Caco-2 (cell line): ENCODE results near the gene GNG7. TPM values are rescaled to one million over a fixed set of nuclear protein-coding genes. Genes with fewer than 3 reads are reported as not detected.
A peak's percentile ranks its signal among the peaks of the same experiment; 100 is the strongest.
"Not testable (repeated sequence)": the region's sequence is repeated elsewhere in the genome, so short reads cannot be mapped to it uniquely, and the experiment has no call there.

ENCODE experiments used
- BruUV-seq: library from RNA; stranded (reverse); fragments of 400-500 nt; replicated peaks from 2 replicates; lab custom pipeline; 2021; lab: Mats Ljungman, UMichigan
- CTCF ChIA-PET: fragments of 300-600 bp; sonication (Branson Sonifier 250); formaldehyde crosslinking; loops from one replicate; lab custom pipeline; 2022; ENCODE audit warnings: antibody characterized with exemption; lab: Charles Lee
- POLR2A ChIA-PET: fragments of 300-600 bp; sonication (Branson Sonifier 250); formaldehyde crosslinking; loops from one replicate; lab custom pipeline; 2022; ENCODE audit warnings: antibody characterized with exemption; lab: Charles Lee
- DNase-seq, 2 experiments: peaks; one replicate each; pipeline versions ENCODE4 v3.0.0 to v3.0.0-alpha.2; 2020 to 2022
- H3K27me3 ChIP-seq: replicated peaks from 2 replicates; pipeline ENCODE4 v1.6.0; 2011; ENCODE audit warnings: low read length; ENCODE audit not compliant: control insufficient read depth, insufficient read depth
- H3K36me3 ChIP-seq: 2 replicates; pipeline ENCODE4 v1.5.1; 2011; ENCODE audit warnings: low read length; ENCODE audit not compliant: control insufficient read depth, insufficient read depth
- H3K4me1 ChIP-seq: fragments of 250-450 bp; sonication (Bioruptor Pico); 2 replicates; pipeline ENCODE4 v1.5.1; 2020; ENCODE audit warnings: mild to moderate bottlenecking
- H3K4me3 ChIP-seq: 2 replicates; pipeline ENCODE4 v1.5.1; 2011; ENCODE audit warnings: low read depth, mild to moderate bottlenecking, control low read depth, low read length
- H3K9me3 ChIP-seq: fragments of 250-450 bp; sonication (Bioruptor Pico); 2 replicates; pipeline ENCODE4 v1.5.1; 2020; ENCODE audit warnings: mild to moderate bottlenecking, moderate library complexity
- H3K27ac Mint-ChIP-seq: one replicate; pipeline ENCODE4 v1.8.0; 2022; ENCODE audit warnings: mixed read lengths; ENCODE audit not compliant: unreplicated experiment
- H3K27me3 Mint-ChIP-seq: one replicate; pipeline ENCODE4 v1.8.0; 2022; ENCODE audit warnings: mixed read lengths; ENCODE audit not compliant: insufficient read depth, unreplicated experiment
- H3K36me3 Mint-ChIP-seq: one replicate; pipeline ENCODE4 v1.8.0; 2022; ENCODE audit warnings: mild to moderate bottlenecking, mixed read lengths; ENCODE audit not compliant: insufficient read depth, unreplicated experiment
- H3K4me1 Mint-ChIP-seq: one replicate; pipeline ENCODE4 v1.8.0; 2022; ENCODE audit warnings: low read depth, mixed read lengths; ENCODE audit not compliant: unreplicated experiment
- H3K4me3 Mint-ChIP-seq: one replicate; pipeline ENCODE4 v1.8.0; 2022; ENCODE audit warnings: mild to moderate bottlenecking, moderate library complexity, mixed read lengths; ENCODE audit not compliant: unreplicated experiment
- H3K9me3 Mint-ChIP-seq: one replicate; pipeline ENCODE4 v1.8.0; 2022; ENCODE audit warnings: mixed read lengths; ENCODE audit not compliant: unreplicated experiment
- intact Hi-C: fragments of 100-400 bp; cut with micrococcal nuclease; formaldehyde crosslinking; loops from one replicate; pipeline ENCODE4 v1.10.0; 2022; ENCODE audit not compliant: unreplicated experiment
- total RNA-seq: library from RNA; stranded (reverse); gene quantifications from 2 replicates; pipeline ENCODE4 v1.2.3, GENCODE V29; 2022
- TF ChIP-seq, protein P1 (sequence below), 2 experiments: fragments of 200-600 bp in 1 of 2; IDR thresholded peaks; 1 replicate in 1 of 2; 2 replicates in 1 of 2; pipeline versions ENCODE4 v1.5.1 to v1.8.0; 2011 to 2022; ENCODE audit warnings: antibody characterized with exemption in 1 of 2, control low read depth in 1 of 2, inconsistent platforms in 1 of 2, low read depth in 1 of 2, low read length in 1 of 2, mild to moderate bottlenecking in 1 of 2, moderate library complexity in 1 of 2; ENCODE audit not compliant: insufficient read depth in 1 of 2, severe bottlenecking in 1 of 2, unreplicated experiment in 1 of 2

Gene GNG7
- total RNA-seq, 1 experiment from 2014 or later: 0.43 TPM

DNA sequence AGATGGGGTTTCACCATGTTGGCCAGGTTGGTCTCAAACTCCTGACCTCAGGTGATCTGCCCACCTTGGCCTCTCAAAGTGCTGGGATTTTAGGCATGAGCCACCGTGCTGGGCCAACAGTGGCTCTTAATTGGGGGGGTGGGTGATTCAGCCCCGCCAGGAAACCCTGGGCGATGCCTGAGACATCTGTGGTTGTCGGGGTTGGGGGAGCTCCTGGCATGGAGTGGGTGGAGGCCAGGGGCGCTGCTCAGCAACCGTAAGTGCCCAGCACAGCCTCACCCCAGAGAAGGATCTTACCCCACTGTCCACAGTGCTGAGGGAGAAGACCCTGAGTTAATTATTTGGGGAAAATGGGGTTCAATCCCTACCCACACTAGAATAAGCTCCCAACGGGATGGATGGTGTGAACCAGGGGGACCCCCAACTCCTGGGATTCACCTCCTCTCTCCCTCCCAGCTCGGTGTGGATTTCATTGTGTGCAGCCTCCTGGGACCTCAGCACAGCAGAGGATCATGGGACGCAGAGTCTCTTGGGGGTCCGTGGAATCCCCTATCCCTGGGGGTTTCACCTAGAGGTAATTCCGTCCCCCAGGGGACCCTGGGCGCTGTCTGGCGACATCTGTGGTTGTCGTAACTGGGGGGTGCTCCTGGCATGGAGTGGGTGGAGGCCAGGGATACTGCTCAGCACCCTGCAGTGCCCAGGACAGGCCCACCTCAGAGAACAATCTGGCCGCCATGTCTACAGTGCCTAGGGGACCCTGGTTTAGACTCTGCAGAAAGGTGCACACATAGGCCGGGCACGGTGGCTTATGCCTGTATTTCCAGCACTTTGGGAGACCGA is 157.7 kb downstream of the GNG7 start:
- POLR2A ChIA-PET: interaction anchor here (1.9 to 4.7 kb wide), 2 partner anchors 32 to 68 kb away, joined by 8 to 139 read pairs; partner anchors contain the start of gene GADD45B
- no peaks in the 10 kb centered on the region for H3K9me3 Mint-ChIP-seq
- no peak overlapping the region for H3K4me3 ChIP-seq
- no TSS peak for BruUV-seq
- CTCF ChIA-PET: interaction anchor here (2.1 kb wide), 1 partner anchor 69 kb away, joined by 13 read pairs; the partner anchor contains the start of gene GADD45B
- H3K4me1 Mint-ChIP-seq: peaks cover 25% of the 10 kb centered on the region
- no peaks in the 10 kb centered on the region for H3K9me3 ChIP-seq
- H3K27ac Mint-ChIP-seq: no peak overlapping the region
- DNase-seq: no peak
- no peak overlapping the region for H3K4me3 Mint-ChIP-seq
- no peaks in the 10 kb centered on the region for H3K36me3 ChIP-seq
- peaks cover 52% of the 10 kb centered on the region for H3K4me1 ChIP-seq
- intact Hi-C loops: loop anchor here (5.0 to 10.0 kb wide), 2 partner anchors 68 to 1250 kb away; no protein-coding TSS in a partner anchor
- peaks cover 17% of the 10 kb centered on the region for H3K36me3 Mint-ChIP-seq
- H3K27me3 ChIP-seq: no peaks in the 10 kb centered on the region
- H3K27me3 Mint-ChIP-seq: no peaks in the 10 kb centered on the region
- TF ChIP-seq, protein P1, sequence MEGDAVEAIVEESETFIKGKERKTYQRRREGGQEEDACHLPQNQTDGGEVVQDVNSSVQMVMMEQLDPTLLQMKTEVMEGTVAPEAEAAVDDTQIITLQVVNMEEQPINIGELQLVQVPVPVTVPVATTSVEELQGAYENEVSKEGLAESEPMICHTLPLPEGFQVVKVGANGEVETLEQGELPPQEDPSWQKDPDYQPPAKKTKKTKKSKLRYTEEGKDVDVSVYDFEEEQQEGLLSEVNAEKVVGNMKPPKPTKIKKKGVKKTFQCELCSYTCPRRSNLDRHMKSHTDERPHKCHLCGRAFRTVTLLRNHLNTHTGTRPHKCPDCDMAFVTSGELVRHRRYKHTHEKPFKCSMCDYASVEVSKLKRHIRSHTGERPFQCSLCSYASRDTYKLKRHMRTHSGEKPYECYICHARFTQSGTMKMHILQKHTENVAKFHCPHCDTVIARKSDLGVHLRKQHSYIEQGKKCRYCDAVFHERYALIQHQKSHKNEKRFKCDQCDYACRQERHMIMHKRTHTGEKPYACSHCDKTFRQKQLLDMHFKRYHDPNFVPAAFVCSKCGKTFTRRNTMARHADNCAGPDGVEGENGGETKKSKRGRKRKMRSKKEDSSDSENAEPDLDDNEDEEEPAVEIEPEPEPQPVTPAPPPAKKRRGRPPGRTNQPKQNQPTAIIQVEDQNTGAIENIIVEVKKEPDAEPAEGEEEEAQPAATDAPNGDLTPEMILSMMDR (IDR thresholded peaks at IDR 0.05; ENCODE audit: insufficient read depth in 1 of 2, low read depth in 1 of 2, low read length in 1 of 2, severe bottlenecking in 1 of 2, unreplicated experiment in 1 of 2): no peak

DNA sequence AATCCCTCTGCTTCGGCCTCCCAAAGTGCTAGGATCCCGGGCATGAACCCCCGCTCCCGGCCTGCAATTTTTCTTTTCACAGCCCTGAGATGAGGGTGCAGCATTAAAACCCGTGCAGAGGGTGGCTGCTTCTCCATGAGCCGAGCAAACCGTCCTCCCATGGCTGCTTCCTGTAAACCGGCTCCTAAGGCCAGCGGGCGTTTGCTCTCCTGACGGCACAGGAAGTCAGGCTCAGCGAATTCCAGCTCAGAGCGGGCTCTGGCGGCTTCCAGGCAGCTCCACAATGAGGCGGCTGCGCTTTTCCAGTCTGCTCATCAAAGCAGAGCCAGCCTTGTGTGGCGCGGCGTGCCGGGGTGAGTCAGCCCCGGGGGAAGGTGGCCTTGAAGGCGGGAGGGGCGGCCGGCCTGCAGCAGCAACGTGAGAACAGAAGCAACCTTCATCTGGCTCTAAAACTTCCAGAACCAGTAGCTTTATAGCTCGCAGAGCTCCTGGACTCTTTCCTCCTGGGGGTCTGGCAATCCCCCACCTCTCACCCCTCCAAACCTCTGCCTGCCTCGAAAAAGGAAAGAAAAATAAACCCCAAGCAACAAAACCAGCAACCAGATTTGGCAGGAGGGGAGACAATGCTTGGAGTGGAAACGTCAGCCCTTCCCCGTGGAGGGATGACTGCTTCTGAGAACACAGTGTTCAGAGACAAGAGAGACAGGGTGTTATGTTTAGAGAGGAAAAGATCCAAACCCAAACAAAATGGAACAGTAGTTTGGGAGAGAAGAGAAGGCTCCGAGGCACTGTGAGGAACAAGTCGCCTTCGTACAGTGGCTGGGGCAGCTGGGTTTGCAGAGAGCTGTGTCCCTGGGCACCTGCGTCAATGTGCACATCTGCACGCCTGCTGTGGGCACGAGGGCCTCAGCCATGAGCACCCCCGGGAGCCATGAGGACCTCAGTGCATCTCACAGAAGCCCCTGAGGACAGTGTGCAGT is 158.7 kb downstream of the GNG7 start:
- POLR2A ChIA-PET: interaction anchor here (0.5 to 4.7 kb wide), 10 partner anchors 9 to 151 kb away, joined by 3 to 139 read pairs (median 6); partner anchors contain the start of gene GADD45B
- H3K4me3 ChIP-seq: no peak overlapping the region
- Mint-ChIP-seq H3K36me3 (peaks cover 21% of the 10 kb centered on the region), H3K9me3 (no peaks in the 10 kb centered on the region), H3K27ac (peak overlapping the region; percentile 95), H3K4me3 (peak overlapping the region; percentile 63), H3K27me3 (no peaks in the 10 kb centered on the region), H3K4me1 (peaks cover 28% of the 10 kb centered on the region)
- TF ChIP-seq, protein P1 (IDR thresholded peaks at IDR 0.05; ENCODE audit: insufficient read depth in 1 of 2, low read depth in 1 of 2, low read length in 1 of 2, severe bottlenecking in 1 of 2, unreplicated experiment in 1 of 2): peak in 1 of 2 experiments; percentile 46
- CTCF ChIA-PET: interaction anchor here (1.0 to 2.1 kb wide), 7 partner anchors 10 to 68 kb away, joined by 3 to 22 read pairs (median 5); partner anchors contain the start of gene GADD45B
- peak; percentile 92 to 94 for DNase-seq
- H3K36me3 ChIP-seq: no peaks in the 10 kb centered on the region
- H3K4me1 ChIP-seq: peaks cover 52% of the 10 kb centered on the region
- no peaks in the 10 kb centered on the region for H3K27me3 ChIP-seq
- no peaks in the 10 kb centered on the region for H3K9me3 ChIP-seq
- BruUV-seq: TSS peak; percentile 12
- intact Hi-C loops: loop anchor here (1.0 to 10.0 kb wide), 3 partner anchors 67 to 1249 kb away; partner anchors contain the start of gene GADD45B

DNA sequence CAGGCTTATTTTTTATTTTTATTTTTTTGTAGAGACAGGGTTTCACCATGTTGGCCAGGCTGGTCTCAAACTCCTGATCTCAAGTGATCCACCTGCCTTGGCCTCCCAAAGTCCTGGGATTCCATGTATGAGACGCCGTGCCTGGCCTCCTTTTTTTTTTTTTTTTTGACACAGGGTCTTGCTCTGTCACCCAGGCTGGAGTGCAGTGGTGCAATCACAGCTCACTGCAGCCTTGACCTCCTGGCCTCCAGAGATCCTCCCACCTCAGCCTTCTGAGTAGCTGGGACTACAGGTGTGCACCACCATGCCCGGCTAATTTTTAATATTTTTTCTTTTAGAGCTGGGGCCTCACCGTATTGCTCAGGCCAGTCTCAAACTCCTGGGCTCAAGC is 159.4 kb downstream of the GNG7 start:
- BruUV-seq, H3K4me3 ChIP-seq, H3K27me3 ChIP-seq, H3K9me3 ChIP-seq, H3K36me3 ChIP-seq, H3K27me3 Mint-ChIP-seq, DNase-seq, H3K9me3 Mint-ChIP-seq: not testable (repeated sequence)
- ChIA-PET CTCF (interaction anchor here (0.6 to 2.1 kb wide), 8 partner anchors 9 to 68 kb away, joined by 3 to 22 read pairs (median 4); partner anchors contain the start of gene GADD45B), POLR2A (interaction anchor here (0.5 to 4.7 kb wide), 10 partner anchors 10 to 150 kb away, joined by 3 to 139 read pairs (median 6); partner anchors contain the start of gene GADD45B)
- Mint-ChIP-seq H3K27ac (peak overlapping the region; percentile 95), H3K4me1 (peaks cover 28% of the 10 kb centered on the region), H3K36me3 (peaks cover 21% of the 10 kb centered on the region), H3K4me3 (peak overlapping the region; percentile 63)
- intact Hi-C loops: loop anchor here (1.0 to 10.0 kb wide), 3 partner anchors 67 to 1248 kb away; partner anchors contain the start of gene GADD45B
- peaks cover 52% of the 10 kb centered on the region for H3K4me1 ChIP-seq
